VCaP (cell line): ENCODE measurements around the gene DUSP2.

Source experiments
- H3K27ac ChIP-seq: fragments of 450-650 bp; 2 replicates; pipeline ENCODE4 v1.5.1; 2017
- CTCF ChIP-seq: fragments of 450-650 bp; conservative IDR thresholded peaks from 2 replicates; pipeline ENCODE4 v1.5.1; 2017; ENCODE audit warnings: mild to moderate bottlenecking, moderate library complexity

The DUSP2 gene

GRCh38 chr2:96123936-96124335 is 21.3 kb downstream of the DUSP2 start:
- no peak for TF ChIP-seq CTCF
- H3K27ac ChIP-seq = no peak overlapping the region

- no peak for TF ChIP-seq CTCF
- H3K27ac ChIP-seq = no peak overlapping the region
Observed at GRCh38 chr2:96123290-96123689, 21.9 kb downstream of the DUSP2 start.

- no peak for TF ChIP-seq CTCF
- no peak overlapping the region for H3K27ac ChIP-seq
Observed at GRCh38 chr2:96122391-96122790, 22.8 kb downstream of the DUSP2 start.

GRCh38 chr2:96121414-96121813 is 23.8 kb downstream of the DUSP2 start:
- H3K27ac ChIP-seq = no peak overlapping the region
- no peak for TF ChIP-seq CTCF

GRCh38 chr2:96120991-96121390 is 24.2 kb downstream of the DUSP2 start:
- no peak for TF ChIP-seq CTCF

GRCh38 chr2:96120091-96120720 is 25.0 kb downstream of the DUSP2 start:
- no peak for TF ChIP-seq CTCF
- no peak overlapping the region for H3K27ac ChIP-seq

More at GRCh38 chr2:96120991-96121390, 24.2 kb downstream of the DUSP2 start:
- no peak overlapping the region for H3K27ac ChIP-seq

- TF ChIP-seq CTCF = no peak
- no peak overlapping the region for H3K27ac ChIP-seq
Observed at GRCh38 chr2:96119389-96119751, 25.9 kb downstream of the DUSP2 start.
